Epithelial cell of esophagus (primary cell): Measurements from ENCODE around the gene ACTR2.

Experiments used
- DNase-seq: peaks from one replicate; pipeline ENCODE4 v3.0.0; 2010; ENCODE audit warnings: low read depth
- H3K4me3 ChIP-seq: 2 replicates; pipeline ENCODE4 v1.5.1; 2011; ENCODE audit warnings: mild to moderate bottlenecking, low read length, control low read depth
- CTCF ChIP-seq: IDR thresholded peaks from 2 replicates; pipeline ENCODE4 v1.5.1; 2011; ENCODE audit warnings: low read depth, mild to moderate bottlenecking, low read length, control low read depth, inconsistent platforms; ENCODE audit not compliant: insufficient read depth; ENCODE audit errors: missing control alignments

Gene ACTR2

GRCh38 chr2:65267008-65267407 lies 39.4 kb downstream of the ACTR2 start:
- DNase-seq = no peak
- H3K4me3 ChIP-seq = no peak overlapping the region
- TF ChIP-seq CTCF = no peak

GRCh38 chr2:65268957-65269356 lies 41.3 kb downstream of the ACTR2 start:
- no peak overlapping the region for H3K4me3 ChIP-seq
- no peak for TF ChIP-seq CTCF

GRCh38 chr2:65273344-65273743 lies 45.7 kb downstream of the ACTR2 start:
- TF ChIP-seq CTCF = no peak
- DNase-seq = no peak
- H3K4me3 ChIP-seq = no peak overlapping the region

More at GRCh38 chr2:65268957-65269356, 41.3 kb downstream of the ACTR2 start:
- DNase-seq = no peak

- no peak for DNase-seq
- no peak overlapping the region for H3K4me3 ChIP-seq
- TF ChIP-seq CTCF = no peak
These were observed 47.7 kb downstream of the ACTR2 start for GRCh38 chr2:65275141-65275915.

- TF ChIP-seq CTCF = no peak
- H3K4me3 ChIP-seq = no peak overlapping the region
- DNase-seq = no peak
These were observed 49.0 kb downstream of the ACTR2 start for GRCh38 chr2:65276609-65277008.

- no peak for DNase-seq
- no peak for TF ChIP-seq CTCF
- no peak overlapping the region for H3K4me3 ChIP-seq
These were observed 49.5 kb downstream of the ACTR2 start for GRCh38 chr2:65277118-65277517.

GRCh38 chr2:65277791-65278483 lies 50.3 kb downstream of the ACTR2 start:
- DNase-seq = no peak
- no peak for TF ChIP-seq CTCF
- no peak overlapping the region for H3K4me3 ChIP-seq
